AG04449 (cell line): ENCODE measurements around the gene GDF10.

Experiments
- CTCF ChIA-PET: fragments of 350-600 bp; formaldehyde crosslinking; extraction: SDS; loops from one replicate; lab custom pipeline; 2021; ENCODE audit warnings: antibody characterized with exemption; lab: Yijun Ruan, JAX
- POLR2A ChIA-PET: fragments of 400-600, 350-600 bp; formaldehyde crosslinking; extraction: SDS; loops from one replicate; lab custom pipeline; 2020; ENCODE audit warnings: antibody characterized with exemption, inconsistent platforms; lab: Yijun Ruan, JAX
- DNase-seq: peaks from one replicate; pipeline ENCODE4 v3.0.0-alpha.2; 2010; ENCODE audit warnings: low read depth, low spot score
- H3K4me3 ChIP-seq: 2 replicates; pipeline ENCODE4 v1.5.1; 2011; ENCODE audit warnings: low read depth, mild to moderate bottlenecking, control low read depth, low read length
- CTCF ChIP-seq: IDR thresholded peaks from one replicate; pipeline ENCODE4 v1.5.1; 2011; ENCODE audit warnings: mild to moderate bottlenecking, moderate library complexity, low read length, control low read depth, inconsistent platforms; ENCODE audit not compliant: insufficient read depth; ENCODE audit errors: missing control alignments

GDF10 gene

GRCh38 chr10:47295411-47295810 lies 4.6 kb upstream of the GDF10 start:
- POLR2A ChIA-PET, result no interaction called here
- no peak for DNase-seq
- TF ChIP-seq CTCF, result no peak
- no peak overlapping the region for H3K4me3 ChIP-seq
- CTCF ChIA-PET, result interaction anchor here (0.8 kb wide), 2 partner anchors 248 to 271 kb away, joined by 3 read pairs; no protein-coding TSS in a partner anchor

DNA sequence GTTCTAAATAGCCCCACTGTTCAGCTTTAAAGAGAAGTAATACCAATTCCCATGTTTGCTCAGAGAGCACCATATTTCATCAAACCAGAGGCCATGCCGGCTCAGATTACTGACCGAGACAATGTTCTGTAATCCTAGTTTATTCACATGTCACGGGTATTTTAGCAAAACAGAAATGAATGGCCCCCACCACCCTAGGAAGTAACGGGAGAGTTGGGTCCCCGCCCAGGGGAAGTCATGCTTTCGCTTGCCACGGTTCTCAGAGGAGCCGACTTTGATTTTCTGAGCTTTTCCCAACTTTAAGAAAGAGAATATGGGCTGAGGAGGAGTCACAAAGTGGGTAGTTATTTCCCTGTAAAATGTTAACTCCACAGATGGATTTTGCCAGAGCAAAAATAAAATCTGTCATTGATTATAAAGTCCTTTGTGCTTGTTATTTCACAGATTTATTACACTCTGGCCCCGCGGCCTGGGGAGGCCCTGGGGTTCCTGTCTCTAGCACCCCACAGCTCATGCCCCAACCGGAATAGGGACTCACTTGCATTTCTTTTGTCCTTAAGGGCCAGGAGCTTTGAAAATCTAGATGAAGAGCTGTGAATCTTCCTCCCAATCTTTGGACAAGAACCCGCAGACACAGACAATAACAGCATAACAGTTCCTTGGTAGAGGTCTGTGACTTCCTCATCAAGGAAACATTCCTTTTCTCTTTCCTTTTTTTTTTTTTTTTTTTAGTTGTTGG lies 3.7 kb upstream of the GDF10 start:
- ChIA-PET POLR2A (no interaction called here), CTCF (interaction anchor here (0.8 kb wide), 2 partner anchors 249 to 272 kb away, joined by 3 read pairs; no protein-coding TSS in a partner anchor)
- no peak for TF ChIP-seq CTCF
- DNase-seq, result no peak
- H3K4me3 ChIP-seq, result no peak overlapping the region

- no peak for DNase-seq
- no peak overlapping the region for H3K4me3 ChIP-seq
- POLR2A ChIA-PET, result no interaction called here
- CTCF ChIA-PET, result interaction anchor here (1.1 kb wide), 1 partner anchor 15 kb away, joined by 3 read pairs; no protein-coding TSS in a partner anchor
- TF ChIP-seq CTCF, result no peak
Observed at GRCh38 chr10:47296941-47297340, 3.1 kb upstream of the GDF10 start.

- DNase-seq, result no peak
- ChIA-PET CTCF (interaction anchor here (0.6 to 1.4 kb wide), 4 partner anchors 14 to 250 kb away, joined by 3 to 4 read pairs (median 3); no protein-coding TSS in a partner anchor), POLR2A (no interaction called here)
- no peak overlapping the region for H3K4me3 ChIP-seq
- TF ChIP-seq CTCF, result no peak
Observed at GRCh38 chr10:47297866-47298540, 2.0 kb upstream of the GDF10 start.

- CTCF ChIA-PET, result interaction anchor here (0.9 to 2.1 kb wide), 3 partner anchors 14 to 274 kb away, joined by 3 to 6 read pairs (median 4); no protein-coding TSS in a partner anchor
- POLR2A ChIA-PET, result no interaction called here
- TF ChIP-seq CTCF, result no peak
- H3K4me3 ChIP-seq, result no peak overlapping the region
- DNase-seq, result no peak
Observed at GRCh38 chr10:47298715-47299114, 1.3 kb upstream of the GDF10 start.

- DNase-seq, result no peak
- POLR2A ChIA-PET, result no interaction called here
- CTCF ChIA-PET, result interaction anchor here (0.9 to 3.6 kb wide), 3 partner anchors 252 to 275 kb away, joined by 4 to 18 read pairs (median 6); no protein-coding TSS in a partner anchor
- no peak for TF ChIP-seq CTCF
- no peak overlapping the region for H3K4me3 ChIP-seq
Observed at GRCh38 chr10:47300429-47300931, 483 bp downstream of the GDF10 start.
